SK-N-SH (cell line): ENCODE data around the gene BABAM2. TPM values are rescaled to one million over a fixed set of nuclear protein-coding genes. Genes with fewer than 3 reads are reported as not detected.

Experiments
- CTCF ChIA-PET: fragments of 300-600, 350-600 bp; formaldehyde crosslinking; extraction: SDS; loops from one replicate; lab custom pipeline; 2021; lab: Yijun Ruan, JAX
- POLR2A ChIA-PET: fragments of 350-600 bp; sonication (Branson Sonifier 250); formaldehyde crosslinking; extraction: SDS; loops from one replicate; lab custom pipeline; 2020; ENCODE audit warnings: antibody characterized with exemption, inconsistent platforms; lab: Yijun Ruan, JAX
- DNase-seq: peaks from one replicate; pipeline ENCODE4 v3.0.0; 2012
- H2AFZ ChIP-seq: fragments of 200-600 bp; sonication (generic); 2 replicates; pipeline ENCODE4 v1.8.1; 2016; ENCODE audit warnings: antibody characterized with exemption, mild to moderate bottlenecking, low read depth
- H3F3A ChIP-seq: fragments of 200-600 bp; sonication (generic); replicated peaks from 2 replicates; pipeline ENCODE3; 2016; ENCODE audit warnings: antibody characterized with exemption, mild to moderate bottlenecking; ENCODE audit not compliant: insufficient read depth
- H3K27ac ChIP-seq, 2 experiments: fragments of 200-500 bp in 1 of 2; fragments of 200-600 bp in 1 of 2; sonication (Bioruptor generic) in 1 of 2; sonication (generic), shearing (Covaris generic) in 1 of 2; 2 replicates each; pipeline versions ENCODE4 v1.5.1 to v1.6.1; 2014 to 2016; ENCODE audit warnings: low read depth in 2 of 2, inconsistent platforms in 1 of 2, low read length in 1 of 2, mild to moderate bottlenecking in 1 of 2, mixed read lengths in 1 of 2
- H3K27me3 ChIP-seq: fragments of 200-600 bp; sonication (generic), shearing (Covaris generic); 2 replicates; pipeline ENCODE4 v1.6.1; 2016; ENCODE audit warnings: mixed run types; ENCODE audit not compliant: insufficient read depth
- H3K36me3 ChIP-seq, 2 experiments: fragments of 200-500 bp in 1 of 2; fragments of 200-600 bp in 1 of 2; sonication (Bioruptor generic) in 1 of 2; sonication (generic) in 1 of 2; replicated peaks in 1 of 2; 2 replicates each; pipeline versions ENCODE3 to v1.5.1; 2014 to 2016; ENCODE audit warnings: low read length in 1 of 2, mild to moderate bottlenecking in 1 of 2; ENCODE audit not compliant: insufficient read depth in 2 of 2, control insufficient read depth in 1 of 2
- H3K4me1 ChIP-seq, 2 experiments: fragments of 200-500 bp in 1 of 2; fragments of 200-600 bp in 1 of 2; sonication (Bioruptor generic) in 1 of 2; sonication (generic), shearing (Covaris generic) in 1 of 2; 2 replicates each; pipeline versions ENCODE4 v1.5.1 to v1.6.1; 2014 to 2016; ENCODE audit warnings: low read depth in 1 of 2, low read length in 1 of 2, mixed run types in 1 of 2; ENCODE audit not compliant: insufficient read depth in 2 of 2, control insufficient read depth in 1 of 2
- H3K4me2 ChIP-seq: fragments of 200-600 bp; sonication (generic), shearing (Covaris generic); 2 replicates; pipeline ENCODE4 v1.6.1; 2017; ENCODE audit warnings: mixed run types
- H3K4me3 ChIP-seq, 2 experiments: fragments of 200-500 bp in 1 of 2; fragments of 200-600 bp in 1 of 2; sonication (Bioruptor generic) in 1 of 2; sonication (generic), shearing (Covaris generic) in 1 of 2; 2 replicates each; pipeline versions ENCODE4 v1.5.1 to v1.8.1; 2014 to 2016; ENCODE audit warnings: low read depth in 2 of 2, inconsistent platforms in 1 of 2, low read length in 1 of 2, mild to moderate bottlenecking in 1 of 2, mixed read lengths in 1 of 2, moderate library complexity in 1 of 2
- H3K79me2 ChIP-seq: fragments of 200-600 bp; sonication (generic); 2 replicates; pipeline ENCODE4 v1.8.1; 2017; ENCODE audit warnings: mild to moderate bottlenecking; ENCODE audit not compliant: insufficient read depth
- H3K9ac ChIP-seq: fragments of 200-600 bp; sonication (generic); 2 replicates; pipeline ENCODE4 v1.6.1; 2017; ENCODE audit warnings: mixed run types
- H3K9me2 ChIP-seq: fragments of 200-600 bp; sonication (generic); 2 replicates; pipeline ENCODE4 v1.6.1; 2017; ENCODE audit warnings: mixed run types
- H3K9me3 ChIP-seq: fragments of 200-600 bp; sonication (generic); 2 replicates; pipeline ENCODE4 v1.6.1; 2017; ENCODE audit warnings: mixed run types, mild to moderate bottlenecking, moderate library complexity
- H4K20me1 ChIP-seq: fragments of 200-600 bp; sonication (generic); 2 replicates; pipeline ENCODE4 v1.6.1; 2017; ENCODE audit warnings: mild to moderate bottlenecking, mixed run types; ENCODE audit not compliant: insufficient read depth
- CHD2 ChIP-seq: fragments of 150-350 bp; IDR thresholded peaks from 2 replicates; pipeline ENCODE4 v1.6.1; 2018; ENCODE audit warnings: low read length; ENCODE audit not compliant: partially characterized antibody
- FOSL2 ChIP-seq: IDR thresholded peaks from 2 replicates; pipeline ENCODE4 v1.4.0; 2012; ENCODE audit warnings: low read depth, mild to moderate bottlenecking, moderate library complexity, borderline replicate concordance
- GATA2 ChIP-seq: sonication (generic); formaldehyde crosslinking; IDR thresholded peaks from 2 replicates; pipeline ENCODE4 v1.5.0; 2020; ENCODE audit warnings: mild to moderate bottlenecking, missing genetic modification reagents
- JUND ChIP-seq: IDR thresholded peaks from 2 replicates; pipeline ENCODE4 v1.4.0; 2012
- MXI1 ChIP-seq: IDR thresholded peaks from 2 replicates; pipeline ENCODE4 v1.6.1; 2012; ENCODE audit warnings: mild to moderate bottlenecking, low read depth, low read length, improper control_type of control experiment
- NFIC ChIP-seq: IDR thresholded peaks from 2 replicates; pipeline ENCODE4 v1.4.0; 2012; ENCODE audit warnings: borderline replicate concordance
- NRF1 ChIP-seq: IDR thresholded peaks from 2 replicates; pipeline ENCODE4 v1.6.1; 2012; ENCODE audit warnings: low read depth, mild to moderate bottlenecking, low read length
- POLR2AphosphoS5 ChIP-seq: IDR thresholded peaks from 2 replicates; pipeline ENCODE4 v1.6.1; 2012; ENCODE audit warnings: low read depth, low read length
- RAD21 ChIP-seq: IDR thresholded peaks from 2 replicates; pipeline ENCODE4 v1.6.1; 2012; ENCODE audit warnings: mild to moderate bottlenecking, low read length
- RXRA ChIP-seq: IDR thresholded peaks from 2 replicates; pipeline ENCODE4 v1.4.0; 2012; ENCODE audit warnings: low read depth, mild to moderate bottlenecking, borderline replicate concordance
- TEAD4 ChIP-seq: IDR thresholded peaks from 2 replicates; pipeline ENCODE4 v1.4.0; 2012; ENCODE audit warnings: mild to moderate bottlenecking, borderline replicate concordance; ENCODE audit not compliant: insufficient read depth
- YY1 ChIP-seq: IDR thresholded peaks from 2 replicates; pipeline ENCODE4 v1.4.0; 2012; ENCODE audit warnings: low read depth, mild to moderate bottlenecking
- WGBS: methylation state at CpG from one replicate; pipeline ENCODE4 v1.1.6; 2017; ENCODE audit warnings: low lambda C conversion rate; 5-methylcytosine and 5-hydroxymethylcytosine counted together
- polyA plus RNA-seq, 3 experiments: library from polyadenylated mRNA; depleted of rRNA; stranded (reverse); fragments of >200 nt; gene quantifications; 2 replicates each; pipeline ENCODE4 v1.2.3, GENCODE V29; 2012
- TF ChIP-seq, protein P1 (sequence below): IDR thresholded peaks from 2 replicates; pipeline ENCODE4 v1.4.0; 2012; ENCODE audit warnings: low read depth, borderline replicate concordance
- TF ChIP-seq, protein P2 (sequence below): fragments of 150-350 bp; IDR thresholded peaks from 2 replicates; pipeline ENCODE4 v1.6.1; 2016; ENCODE audit warnings: mild to moderate bottlenecking, low read depth, low read length
- TF ChIP-seq, protein P3 (sequence below): fragments of 150-350 bp; IDR thresholded peaks from 2 replicates; pipeline ENCODE4 v1.6.1; 2017; ENCODE audit warnings: antibody characterized with exemption, low read length, low read depth, borderline replicate concordance
- TF ChIP-seq, protein P4 (sequence below): IDR thresholded peaks from 2 replicates; pipeline ENCODE4; 2012
- TF ChIP-seq, protein P5 (sequence below): IDR thresholded peaks from 2 replicates; pipeline ENCODE4 v1.4.0; 2012; ENCODE audit warnings: low read depth

The BABAM2 gene
- polyA plus RNA-seq, 1 of the 3 experiments (the other 2 are of a cell fraction): 34.0 TPM

DNA sequence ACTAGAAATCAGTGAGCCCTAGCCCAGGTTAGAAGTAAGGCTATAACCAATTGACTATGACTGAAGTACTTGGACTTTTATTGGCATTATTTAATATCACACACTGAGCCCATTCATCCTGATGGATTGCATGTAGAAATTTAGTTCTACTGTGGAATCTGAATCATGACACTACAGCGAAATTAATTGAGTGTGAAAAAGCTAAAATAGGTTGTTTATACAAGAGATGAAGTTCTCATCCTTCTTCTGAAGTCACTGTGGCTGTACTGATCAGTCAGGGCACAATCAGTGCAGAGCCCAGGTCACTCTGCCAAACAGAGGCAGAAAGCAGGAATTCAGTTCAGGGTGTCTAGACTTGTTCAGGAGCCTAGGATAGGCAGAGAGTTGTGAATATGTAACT lies 158.9 kb downstream of the BABAM2 start (continued):
- TF ChIP-seq, protein P1, sequence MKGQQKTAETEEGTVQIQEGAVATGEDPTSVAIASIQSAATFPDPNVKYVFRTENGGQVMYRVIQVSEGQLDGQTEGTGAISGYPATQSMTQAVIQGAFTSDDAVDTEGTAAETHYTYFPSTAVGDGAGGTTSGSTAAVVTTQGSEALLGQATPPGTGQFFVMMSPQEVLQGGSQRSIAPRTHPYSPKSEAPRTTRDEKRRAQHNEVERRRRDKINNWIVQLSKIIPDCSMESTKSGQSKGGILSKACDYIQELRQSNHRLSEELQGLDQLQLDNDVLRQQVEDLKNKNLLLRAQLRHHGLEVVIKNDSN: no peak
- TF ChIP-seq, protein P2, sequence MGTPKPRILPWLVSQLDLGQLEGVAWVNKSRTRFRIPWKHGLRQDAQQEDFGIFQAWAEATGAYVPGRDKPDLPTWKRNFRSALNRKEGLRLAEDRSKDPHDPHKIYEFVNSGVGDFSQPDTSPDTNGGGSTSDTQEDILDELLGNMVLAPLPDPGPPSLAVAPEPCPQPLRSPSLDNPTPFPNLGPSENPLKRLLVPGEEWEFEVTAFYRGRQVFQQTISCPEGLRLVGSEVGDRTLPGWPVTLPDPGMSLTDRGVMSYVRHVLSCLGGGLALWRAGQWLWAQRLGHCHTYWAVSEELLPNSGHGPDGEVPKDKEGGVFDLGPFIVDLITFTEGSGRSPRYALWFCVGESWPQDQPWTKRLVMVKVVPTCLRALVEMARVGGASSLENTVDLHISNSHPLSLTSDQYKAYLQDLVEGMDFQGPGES: no peak
- TF ChIP-seq RAD21 (no peak), TEAD4 (no peak), NFIC (no peak)
- TF ChIP-seq, protein P3, sequence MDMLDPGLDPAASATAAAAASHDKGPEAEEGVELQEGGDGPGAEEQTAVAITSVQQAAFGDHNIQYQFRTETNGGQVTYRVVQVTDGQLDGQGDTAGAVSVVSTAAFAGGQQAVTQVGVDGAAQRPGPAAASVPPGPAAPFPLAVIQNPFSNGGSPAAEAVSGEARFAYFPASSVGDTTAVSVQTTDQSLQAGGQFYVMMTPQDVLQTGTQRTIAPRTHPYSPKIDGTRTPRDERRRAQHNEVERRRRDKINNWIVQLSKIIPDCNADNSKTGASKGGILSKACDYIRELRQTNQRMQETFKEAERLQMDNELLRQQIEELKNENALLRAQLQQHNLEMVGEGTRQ: no peak
- TF ChIP-seq, protein P4, sequence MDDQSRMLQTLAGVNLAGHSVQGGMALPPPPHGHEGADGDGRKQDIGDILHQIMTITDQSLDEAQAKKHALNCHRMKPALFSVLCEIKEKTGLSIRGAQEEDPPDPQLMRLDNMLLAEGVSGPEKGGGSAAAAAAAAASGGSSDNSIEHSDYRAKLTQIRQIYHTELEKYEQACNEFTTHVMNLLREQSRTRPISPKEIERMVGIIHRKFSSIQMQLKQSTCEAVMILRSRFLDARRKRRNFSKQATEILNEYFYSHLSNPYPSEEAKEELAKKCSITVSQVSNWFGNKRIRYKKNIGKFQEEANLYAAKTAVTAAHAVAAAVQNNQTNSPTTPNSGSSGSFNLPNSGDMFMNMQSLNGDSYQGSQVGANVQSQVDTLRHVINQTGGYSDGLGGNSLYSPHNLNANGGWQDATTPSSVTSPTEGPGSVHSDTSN: no peak

DNA sequence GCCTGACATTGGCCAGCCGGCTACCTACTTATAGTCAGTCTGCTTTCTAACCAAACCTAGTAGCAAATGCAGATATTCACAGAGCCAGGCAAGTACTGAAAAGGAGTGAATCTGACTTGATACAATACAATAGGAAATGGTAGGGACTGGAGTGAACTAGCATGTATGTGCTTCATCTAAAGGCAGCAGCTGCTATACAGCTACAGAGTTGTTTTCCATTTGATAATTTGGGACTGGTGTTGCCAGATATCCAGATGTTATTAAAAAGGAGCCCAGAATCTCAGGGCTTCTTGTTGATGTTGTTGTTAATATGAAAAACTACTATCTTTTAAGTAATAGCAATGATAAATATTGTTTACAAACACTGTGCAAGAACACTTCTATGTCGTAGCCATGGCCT lies 159.4 kb downstream of the BABAM2 start:
- Histone ChIP-seq H2AFZ (no peak overlapping the region), H3K27ac (no peak overlapping the region), H4K20me1 (no peaks in the 10 kb centered on the region), H3K27me3 (no peaks in the 10 kb centered on the region), H3K36me3 (peaks cover 0 to 5% of the 10 kb centered on the region in 2 experiments), H3K4me1 (peaks cover 0 to 20% of the 10 kb centered on the region in 2 experiments; a peak in 2 of 4 replicates), H3F3A (no peaks in the 10 kb centered on the region), H3K9me2 (no peaks in the 10 kb centered on the region), H3K4me2 (no peak overlapping the region), H3K9me3 (no peaks in the 10 kb centered on the region), H3K79me2 (no peaks in the 10 kb centered on the region), H3K4me3 (no peak overlapping the region), H3K9ac (no peak overlapping the region)
- TF ChIP-seq NFIC: no peak
- TF ChIP-seq MXI1: no peak
- TF ChIP-seq, protein P3: no peak
- TF ChIP-seq FOSL2: no peak
- no peak for TF ChIP-seq RXRA
- TF ChIP-seq, protein P4: no peak
- TF ChIP-seq GATA2 (CRISPR knock-in tag): no peak
- no peak for TF ChIP-seq YY1
- no peak for TF ChIP-seq NRF1
- TF ChIP-seq, protein P2: no peak
- no peak for TF ChIP-seq RAD21
- TF ChIP-seq POLR2AphosphoS5: no peak
- no peak for TF ChIP-seq JUND
- TF ChIP-seq, protein P1: no peak
- TF ChIP-seq, protein P5, sequence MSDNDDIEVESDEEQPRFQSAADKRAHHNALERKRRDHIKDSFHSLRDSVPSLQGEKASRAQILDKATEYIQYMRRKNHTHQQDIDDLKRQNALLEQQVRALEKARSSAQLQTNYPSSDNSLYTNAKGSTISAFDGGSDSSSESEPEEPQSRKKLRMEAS: no peak
- no peak for TF ChIP-seq CHD2
- CTCF ChIA-PET: interaction anchor here (2.7 kb wide), 1 partner anchor 11 kb away, joined by 8 read pairs; no protein-coding TSS in a partner anchor
- DNase-seq: no peak
- POLR2A ChIA-PET: no interaction called here
- 95% methylated on average over 2 of the region's 2 CpGs for WGBS
